Neural progenitor cell (in vitro differentiated cells): ENCODE results near the gene RAB5B.

Source experiments
- EZH2 ChIP-seq: fragments of 200-600 bp; sonication (generic); IDR thresholded peaks from 2 replicates; pipeline ENCODE4 v1.6.1; 2017; ENCODE audit warnings: antibody characterized with exemption, mild to moderate bottlenecking, moderate library complexity
- EZH2phosphoT487 ChIP-seq: fragments of 200-600 bp; sonication (generic); IDR thresholded peaks from 2 replicates; pipeline ENCODE4 v1.6.1; 2017; ENCODE audit warnings: antibody characterized with exemption
- TF ChIP-seq, protein P1 (sequence below): fragments of 200-600 bp; sonication (generic); IDR thresholded peaks from 2 replicates; pipeline ENCODE4 v1.5.1; 2017; ENCODE audit warnings: antibody characterized with exemption, mild to moderate bottlenecking

DNA sequence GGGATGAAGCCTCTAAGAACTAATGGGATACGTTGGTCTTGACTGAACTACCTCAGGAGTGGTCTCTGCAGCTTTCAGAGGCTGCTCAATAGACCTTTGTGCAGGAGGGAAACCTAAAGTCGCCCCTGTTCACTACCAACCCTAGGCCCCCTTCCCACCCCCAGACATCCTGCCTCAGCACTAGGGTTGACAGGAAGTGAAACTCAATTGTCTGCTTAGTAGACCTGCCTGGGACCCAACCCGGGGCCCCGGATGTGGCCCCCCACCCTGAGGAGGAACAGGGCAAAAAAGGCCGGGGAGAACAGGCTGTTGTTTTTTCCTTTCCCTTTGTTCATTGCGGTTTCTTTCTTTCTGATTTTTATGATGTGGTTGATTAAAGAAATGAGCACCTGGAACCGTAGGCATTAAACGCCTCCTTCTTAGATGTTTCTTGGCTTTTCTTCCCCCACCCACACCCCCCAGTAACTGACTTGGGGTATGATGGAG lies 44.5 kb upstream of the RAB5B start:
- TF ChIP-seq, protein P1, sequence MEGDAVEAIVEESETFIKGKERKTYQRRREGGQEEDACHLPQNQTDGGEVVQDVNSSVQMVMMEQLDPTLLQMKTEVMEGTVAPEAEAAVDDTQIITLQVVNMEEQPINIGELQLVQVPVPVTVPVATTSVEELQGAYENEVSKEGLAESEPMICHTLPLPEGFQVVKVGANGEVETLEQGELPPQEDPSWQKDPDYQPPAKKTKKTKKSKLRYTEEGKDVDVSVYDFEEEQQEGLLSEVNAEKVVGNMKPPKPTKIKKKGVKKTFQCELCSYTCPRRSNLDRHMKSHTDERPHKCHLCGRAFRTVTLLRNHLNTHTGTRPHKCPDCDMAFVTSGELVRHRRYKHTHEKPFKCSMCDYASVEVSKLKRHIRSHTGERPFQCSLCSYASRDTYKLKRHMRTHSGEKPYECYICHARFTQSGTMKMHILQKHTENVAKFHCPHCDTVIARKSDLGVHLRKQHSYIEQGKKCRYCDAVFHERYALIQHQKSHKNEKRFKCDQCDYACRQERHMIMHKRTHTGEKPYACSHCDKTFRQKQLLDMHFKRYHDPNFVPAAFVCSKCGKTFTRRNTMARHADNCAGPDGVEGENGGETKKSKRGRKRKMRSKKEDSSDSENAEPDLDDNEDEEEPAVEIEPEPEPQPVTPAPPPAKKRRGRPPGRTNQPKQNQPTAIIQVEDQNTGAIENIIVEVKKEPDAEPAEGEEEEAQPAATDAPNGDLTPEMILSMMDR, result no peak
- TF ChIP-seq EZH2phosphoT487 (no peak), EZH2 (no peak)
